Endothelial cell of umbilical vein (primary cell): Measurements from ENCODE around the gene ESRRA. TPM values are rescaled to one million over a fixed set of nuclear protein-coding genes. Genes with fewer than 3 reads are reported as not detected.

ENCODE experiments used
- BruUV-seq: library from RNA; stranded (reverse); fragments of 400-500 nt; replicated peaks from 2 replicates; lab custom pipeline; 2021; lab: Mats Ljungman, UMichigan
- CTCF ChIA-PET: fragments of 300-600, 350-600 bp; sonication (Branson Sonifier 250); formaldehyde crosslinking; loops from one replicate; lab custom pipeline; 2021; ENCODE audit warnings: antibody characterized with exemption, inconsistent platforms; lab: Charles Lee
- POLR2A ChIA-PET: fragments of 300-600, 350-600 bp; sonication (Branson Sonifier 250); formaldehyde crosslinking; loops from one replicate; lab custom pipeline; 2021; ENCODE audit warnings: antibody characterized with exemption, inconsistent platforms; lab: Charles Lee
- DNase-seq: peaks from one replicate; pipeline ENCODE4 v3.0.0-alpha.2; 2011; ENCODE audit warnings: low read depth, low spot score
- FAIRE-seq: peaks from 2 replicates; lab custom pipeline; 2011; peaks lifted over from hg19 to GRCh38; lab: Jason Lieb, UNC
- H2AFZ ChIP-seq: 2 replicates; pipeline ENCODE4 v1.6.0; 2012; ENCODE audit warnings: low read depth, low read length, control low read depth, inconsistent platforms
- H3K27ac ChIP-seq: 2 replicates; pipeline ENCODE4 v1.5.1; 2011; ENCODE audit warnings: low read depth, mild to moderate bottlenecking, control low read depth, low read length, moderate library complexity; ENCODE audit not compliant: insufficient read depth
- H3K27me3 ChIP-seq, 2 experiments: 2 replicates each; pipeline versions ENCODE4 v1.6.0 to v1.6.1; 2011; ENCODE audit warnings: low read length in 2 of 2, mixed read lengths in 1 of 2; ENCODE audit not compliant: control insufficient read depth in 2 of 2, insufficient read depth in 2 of 2
- H3K36me3 ChIP-seq, 2 experiments: 2 replicates in 1 of 2; 3 replicates in 1 of 2; pipeline ENCODE4 v1.5.1; 2011; ENCODE audit warnings: low read length in 2 of 2, mild to moderate bottlenecking in 1 of 2, moderate library complexity in 1 of 2; ENCODE audit not compliant: control insufficient read depth in 2 of 2, insufficient read depth in 2 of 2; ENCODE audit errors: extremely low read depth in 1 of 2
- H3K4me1 ChIP-seq: 3 replicates; pipeline ENCODE4 v1.5.1; 2011; ENCODE audit warnings: mild to moderate bottlenecking, low read length; ENCODE audit not compliant: control insufficient read depth, insufficient read depth; ENCODE audit errors: extremely low read depth
- H3K4me2 ChIP-seq: 2 replicates; pipeline ENCODE4 v1.6.1; 2011; ENCODE audit warnings: low read length, control low read depth, mixed read lengths; ENCODE audit not compliant: insufficient read depth
- H3K4me3 ChIP-seq, 3 experiments: fragments of 200-600 bp in 1 of 3; sonication (generic), shearing (Covaris generic) in 1 of 3; replicated peaks in 1 of 3; 2 replicates each; pipeline ENCODE4 v1.5.1; 2011 to 2016; ENCODE audit warnings: control low read depth in 3 of 3, low read length in 3 of 3, mild to moderate bottlenecking in 2 of 3, inconsistent platforms in 1 of 3, low read depth in 1 of 3, moderate library complexity in 1 of 3; ENCODE audit not compliant: insufficient read depth in 1 of 3
- H3K79me2 ChIP-seq: 2 replicates; pipeline ENCODE4 v1.6.0; 2012; ENCODE audit warnings: low read length, inconsistent platforms; ENCODE audit not compliant: control insufficient read depth, insufficient read depth
- H3K9ac ChIP-seq: replicated peaks from 2 replicates; pipeline ENCODE3; 2011; ENCODE audit warnings: low read length, control low read depth; ENCODE audit not compliant: insufficient read depth; ENCODE audit errors: extremely low read depth
- H3K9me1 ChIP-seq: replicated peaks from 3 replicates; pipeline ENCODE4 v1.6.0; 2011; ENCODE audit warnings: mild to moderate bottlenecking, low read length; ENCODE audit not compliant: control insufficient read depth, insufficient read depth; ENCODE audit errors: extremely low read depth
- H3K9me3 ChIP-seq: replicated peaks from 2 replicates; pipeline ENCODE4 v1.5.1; 2012; ENCODE audit warnings: low read length, inconsistent platforms; ENCODE audit not compliant: control insufficient read depth, insufficient read depth
- H4K20me1 ChIP-seq: replicated peaks from 2 replicates; pipeline ENCODE3; 2011; ENCODE audit warnings: mild to moderate bottlenecking, low read length; ENCODE audit not compliant: control insufficient read depth, insufficient read depth; ENCODE audit errors: extremely low read depth
- CTCF ChIP-seq, 2 donors: IDR thresholded peaks; 1 replicate in 1 of 2; 2 replicates in 1 of 2; pipeline ENCODE4 v1.5.1; 2011; ENCODE audit warnings: low read length in 2 of 2, mild to moderate bottlenecking in 2 of 2, moderate library complexity in 2 of 2, control low read depth in 1 of 2, inconsistent platforms in 1 of 2, low read depth in 1 of 2; ENCODE audit not compliant: insufficient read depth in 1 of 2; ENCODE audit errors: extremely low read depth in 1 of 2
- EZH2 ChIP-seq: IDR thresholded peaks from 2 replicates; pipeline ENCODE4 v1.6.1; 2012; ENCODE audit warnings: borderline replicate concordance, low read depth, mild to moderate bottlenecking, moderate library complexity, low read length, inconsistent platforms; ENCODE audit not compliant: severe bottlenecking
- FOS ChIP-seq: IDR thresholded peaks from 2 replicates; pipeline ENCODE4 v1.6.1; 2011; ENCODE audit warnings: mild to moderate bottlenecking, low read length, moderate library complexity, borderline replicate concordance; ENCODE audit not compliant: insufficient read depth
- GATA2 ChIP-seq: IDR thresholded peaks from 2 replicates; pipeline ENCODE4 v1.7.0; 2011; ENCODE audit warnings: low read depth, mild to moderate bottlenecking, moderate library complexity, mixed read lengths, low read length; ENCODE audit not compliant: insufficient read length, insufficient read depth
- MAX ChIP-seq: IDR thresholded peaks from 2 replicates; pipeline ENCODE4 v1.6.1; 2011; ENCODE audit not compliant: insufficient read depth, insufficient read length
- POLR2AphosphoS5 ChIP-seq: IDR thresholded peaks from 2 replicates; pipeline ENCODE4 v1.6.1; 2012; ENCODE audit warnings: low read depth, mild to moderate bottlenecking, control low read depth, low read length, moderate library complexity; ENCODE audit not compliant: insufficient read depth
- dilution Hi-C: fragments of 300-500 bp; cut with MboI; formaldehyde crosslinking; loops from one replicate; pipeline ENCODE4 v1.15.0; 2019; ENCODE audit warnings: low sequenced_read_pairs; ENCODE audit not compliant: extremely low pct_ligation_motif_present
- intact Hi-C: fragments of 100-400 bp; cut with micrococcal nuclease; formaldehyde crosslinking; loops from one replicate; pipeline ENCODE4 v1.10.0; 2022
- polyA plus RNA-seq, 4 experiments: library from polyadenylated mRNA; depleted of rRNA in 3 of 4; stranded (reverse) in 3 of 4; unstranded in 1 of 4; fragments of >200 nt; gene quantifications; 2 replicates each; pipeline versions ENCODE4 v1.2.1 to v1.2.3, GENCODE V29; 2011 to 2012; ENCODE audit warnings: missing spikeins in 1 of 4
- total RNA-seq: library from RNA; stranded (reverse); gene quantifications from 2 replicates; pipeline ENCODE4 v1.2.3, GENCODE V29; 2021

Gene ESRRA
- total and polyA plus RNA-seq, 2 donors (not counting 3 experiments of a cell fraction or from before 2014, with no cell fraction given), result 17.2 to 37.4 TPM

DNA sequence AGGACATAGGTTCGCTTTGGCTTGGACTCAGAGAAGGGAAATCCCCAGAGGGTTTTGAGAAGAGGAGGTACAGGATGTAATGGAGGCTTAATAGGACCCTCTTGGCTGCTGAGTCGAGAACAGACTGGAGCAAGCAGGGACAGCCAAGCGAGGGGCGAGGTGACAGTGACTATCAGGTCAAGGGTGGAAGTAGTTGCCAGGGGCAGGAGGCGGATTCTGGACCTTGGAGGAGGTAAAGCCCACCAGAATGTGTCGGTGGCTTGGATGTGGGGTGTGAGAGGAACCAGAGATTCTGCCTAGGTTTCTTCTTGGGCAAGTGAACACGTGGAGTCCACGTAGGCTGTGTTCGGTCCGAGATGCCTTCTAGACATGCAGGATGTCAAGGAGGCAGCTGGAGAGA is 7.6 kb downstream of the ESRRA start:
- intact Hi-C loops, result no loop called here
- no peaks in the 10 kb centered on the region for H3K27me3 ChIP-seq
- no peak overlapping the region for H3K9ac ChIP-seq
- peaks cover 2 to 7% of the 10 kb centered on the region in 2 experiments for H3K36me3 ChIP-seq
- no peaks in the 10 kb centered on the region for H3K9me3 ChIP-seq
- dilution Hi-C loops, result no loop called here
- CTCF ChIA-PET, result interaction anchor here (1.2 to 1.6 kb wide), 2 partner anchors 19 to 42 kb away, joined by 3 to 10 read pairs; no protein-coding TSS in a partner anchor
- peaks cover 2% of the 10 kb centered on the region for H3K79me2 ChIP-seq
- H4K20me1 ChIP-seq, result no peaks in the 10 kb centered on the region
- peaks cover 4% of the 10 kb centered on the region for H3K4me1 ChIP-seq
- H3K27ac ChIP-seq, result no peak overlapping the region
- no TSS peak for BruUV-seq
- no peaks in the 10 kb centered on the region for H3K9me1 ChIP-seq
- H3K4me2 ChIP-seq, result no peak overlapping the region
- TF ChIP-seq FOS, result no peak
- TF ChIP-seq CTCF (IDR thresholded peaks at IDR 0.05; ENCODE audit: extremely low read depth in 1 of 2, insufficient read depth in 1 of 2, low read depth in 1 of 2, low read length in 2 of 2), result no peak
- no peak for TF ChIP-seq GATA2
- no peak for TF ChIP-seq POLR2AphosphoS5
- TF ChIP-seq EZH2, result no peak
- no peak for TF ChIP-seq MAX
- no peak overlapping the region for H2AFZ ChIP-seq
- POLR2A ChIA-PET, result no interaction called here
- H3K4me3 ChIP-seq, result no peak overlapping the region
- no peak for DNase-seq
- FAIRE-seq, result no peak
